ENCODE data around the gene FUCA1.
"Not testable (repeated sequence)": the region's sequence is repeated elsewhere in the genome, so short reads cannot be mapped to it uniquely, and the experiment has no call there.

Gene FUCA1

DNA sequence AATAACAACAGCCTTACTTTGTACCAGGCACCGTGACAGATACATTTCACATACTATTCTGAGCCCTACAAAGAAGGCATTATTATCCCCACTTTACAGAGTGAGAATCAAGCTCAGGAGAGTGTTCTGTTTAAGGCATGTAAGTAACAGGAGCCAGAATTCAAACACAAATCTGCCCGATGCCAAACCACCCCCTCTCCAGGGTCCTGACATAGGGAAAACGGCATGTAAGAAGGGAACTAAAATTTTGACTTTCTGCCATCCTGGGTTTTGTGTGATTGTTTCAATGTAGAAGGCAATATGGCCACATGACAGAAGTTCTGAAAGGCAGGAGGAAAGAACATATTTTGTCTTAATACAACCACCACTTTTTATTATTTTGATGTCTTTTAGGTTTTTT lies 5.5 kb downstream of the FUCA1 start:
- Histone ChIP-seq H3K36me3 (ENCODE audit: insufficient read depth, low read length) (no peaks in the 10 kb centered on the region), H3K9me3 (ENCODE audit: insufficient read depth, low read depth, low read length) (no peaks in the 10 kb centered on the region), H3K9ac (ENCODE audit: low read depth, low read length) (no peak overlapping the region), H3K4me1 (ENCODE audit: insufficient read depth, low read length) (no peaks in the 10 kb centered on the region), H3K27me3 (ENCODE audit: insufficient read depth, low read length) (peaks cover 17% of the 10 kb centered on the region), H3K27ac (ENCODE audit: low read depth, low read length) (no peak overlapping the region), H3K4me3 (ENCODE audit: low read length) (no peak overlapping the region)
- 83% methylated on average over 2 of the region's 3 CpGs for WGBS

DNA sequence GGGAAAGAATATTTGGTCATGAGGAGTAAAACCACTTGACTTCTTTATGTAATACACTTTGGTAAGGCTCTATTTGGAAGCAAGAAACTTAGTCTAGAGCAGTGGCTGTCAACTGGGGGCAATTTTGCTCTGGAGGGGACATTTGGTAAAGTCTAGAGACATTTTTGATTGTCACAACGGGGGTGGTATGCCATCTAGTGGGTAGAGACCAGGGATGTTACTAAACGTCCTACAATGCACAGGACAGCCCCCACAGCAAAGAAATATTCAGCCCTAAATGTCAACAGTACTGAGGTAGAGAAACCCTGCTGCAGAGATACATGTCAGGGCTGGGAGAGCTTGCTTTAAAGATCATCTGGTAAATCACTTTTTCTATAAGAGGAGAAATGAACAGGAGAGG lies 13.5 kb downstream of the FUCA1 start:
- H3K36me3 ChIP-seq (ENCODE audit: insufficient read depth, low read length), result no peaks in the 10 kb centered on the region
- H3K4me3 ChIP-seq (ENCODE audit: low read length), result no peak overlapping the region
- WGBS, result 41% methylated on average over 2 of the region's 2 CpGs
- no peak overlapping the region for H3K9ac ChIP-seq (ENCODE audit: low read depth, low read length)
- H3K4me1 ChIP-seq (ENCODE audit: insufficient read depth, low read length), result no peaks in the 10 kb centered on the region
- no peak overlapping the region for H3K27ac ChIP-seq (ENCODE audit: low read depth, low read length)
- H3K27me3 ChIP-seq (ENCODE audit: insufficient read depth, low read length), result no peaks in the 10 kb centered on the region
- 0 out of 2 replicates have a peak, but pooled peaks cover 2% of the 10 kb centered on the region for H3K9me3 ChIP-seq (ENCODE audit: insufficient read depth, low read depth, low read length)

DNA sequence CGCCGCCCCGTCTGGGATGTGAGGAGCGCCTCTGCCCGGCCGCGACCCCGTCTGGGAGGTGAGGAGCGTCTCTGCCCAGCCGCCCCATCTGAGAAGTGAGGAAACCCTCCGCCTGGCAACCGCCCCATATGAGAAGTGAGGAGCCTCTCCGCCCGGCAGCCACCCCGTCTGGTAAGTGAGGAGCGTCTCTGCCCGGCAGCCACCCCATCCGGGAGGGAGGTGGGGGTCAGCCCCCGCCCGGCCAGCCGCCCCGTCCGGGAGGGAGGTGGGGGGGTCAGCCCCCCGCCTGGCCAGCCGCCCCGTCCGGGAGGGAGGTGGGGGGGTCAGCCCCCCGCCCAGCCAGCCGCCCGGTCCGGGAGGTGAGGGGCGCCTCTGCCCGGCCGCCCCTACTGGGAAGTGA lies 15.0 kb downstream of the FUCA1 start:
- H3K27ac ChIP-seq (ENCODE audit: low read depth, low read length); H3K36me3 ChIP-seq (ENCODE audit: insufficient read depth, low read length); H3K4me3 ChIP-seq (ENCODE audit: low read length); H3K9ac ChIP-seq (ENCODE audit: low read depth, low read length); H3K9me3 ChIP-seq (ENCODE audit: insufficient read depth, low read depth, low read length); H3K4me1 ChIP-seq (ENCODE audit: insufficient read depth, low read length); H3K27me3 ChIP-seq (ENCODE audit: insufficient read depth, low read length): not testable (repeated sequence)
- WGBS, result 90% methylated on average over 27 of the region's 34 CpGs

DNA sequence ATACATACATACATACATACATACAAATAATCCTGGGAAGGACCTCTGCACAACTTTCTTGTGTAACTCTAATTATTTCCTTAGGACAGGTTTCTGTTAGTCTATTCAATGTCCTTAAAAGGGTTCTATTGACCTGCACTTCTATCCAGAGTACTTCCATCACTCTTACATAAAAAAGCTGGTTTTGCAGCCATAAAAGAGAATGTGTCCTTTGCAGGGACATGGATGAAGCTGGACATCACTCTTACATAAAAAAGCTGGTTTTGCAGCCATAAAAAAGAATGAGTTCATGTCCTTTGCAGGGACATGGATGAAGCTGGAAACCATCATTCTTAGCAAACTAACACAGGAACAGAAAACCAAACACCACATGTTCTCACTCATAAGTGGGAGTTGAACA lies 16.7 kb downstream of the FUCA1 start:
- H3K4me1 ChIP-seq (ENCODE audit: insufficient read depth, low read length); H3K27me3 ChIP-seq (ENCODE audit: insufficient read depth, low read length); H3K36me3 ChIP-seq (ENCODE audit: insufficient read depth, low read length); H3K27ac ChIP-seq (ENCODE audit: low read depth, low read length); H3K4me3 ChIP-seq (ENCODE audit: low read length); H3K9me3 ChIP-seq (ENCODE audit: insufficient read depth, low read depth, low read length); H3K9ac ChIP-seq (ENCODE audit: low read depth, low read length): not testable (repeated sequence)

DNA sequence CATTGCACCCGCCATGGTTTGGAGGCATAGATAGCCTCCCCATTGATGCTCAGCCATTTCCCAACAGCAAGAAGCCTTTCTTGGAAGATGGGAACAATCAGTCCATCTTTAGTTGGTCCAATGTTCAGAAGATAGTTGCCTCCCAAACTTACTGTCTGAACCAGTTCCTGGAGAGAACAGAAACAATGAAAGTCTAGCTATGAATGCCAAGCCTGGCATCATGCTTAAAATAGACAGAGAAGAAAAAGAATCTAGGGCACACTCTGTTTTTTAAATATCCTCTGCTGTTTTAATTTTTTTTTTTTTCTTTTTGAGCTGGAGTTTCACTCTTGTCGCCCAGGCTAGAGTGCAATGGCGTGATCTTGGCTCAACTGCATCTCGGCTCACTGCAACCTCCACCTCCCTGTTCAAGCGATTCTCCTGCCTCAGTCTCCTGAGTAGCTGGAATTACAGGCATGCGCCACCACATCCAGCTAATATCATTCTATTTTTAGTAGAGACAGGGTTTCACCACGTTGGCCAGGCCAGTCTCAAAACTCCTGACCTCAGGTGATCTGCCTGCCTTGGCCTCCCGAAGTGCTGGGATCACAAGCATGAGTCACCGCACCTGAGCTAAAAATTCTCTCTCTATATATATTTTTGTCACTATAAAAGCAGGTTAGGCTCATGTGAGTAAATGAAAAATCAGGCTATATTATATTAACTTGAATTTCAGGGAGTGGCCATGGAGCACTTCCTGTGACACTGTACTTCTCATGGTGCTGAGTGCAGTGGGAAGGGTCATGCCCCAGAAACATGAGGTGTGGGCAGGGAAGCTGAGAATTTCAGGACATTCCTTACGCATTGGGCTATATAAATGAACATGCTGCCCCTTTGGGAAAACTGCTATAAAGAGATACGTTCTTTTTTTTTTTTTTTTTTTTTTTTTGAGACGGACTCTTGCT lies 19.1 kb downstream of the FUCA1 start:
- 89% methylated on average over 11 of the region's 12 CpGs for WGBS
- H3K27ac ChIP-seq (ENCODE audit: low read depth, low read length), result no peak overlapping the region
- no peaks in the 10 kb centered on the region for H3K4me1 ChIP-seq (ENCODE audit: insufficient read depth, low read length)
- H3K27me3 ChIP-seq (ENCODE audit: insufficient read depth, low read length), result no peaks in the 10 kb centered on the region
- no peak overlapping the region for H3K9ac ChIP-seq (ENCODE audit: low read depth, low read length)
- H3K4me3 ChIP-seq (ENCODE audit: low read length), result no peak overlapping the region
- H3K9me3 ChIP-seq (ENCODE audit: insufficient read depth, low read depth, low read length), result 0 out of 2 replicates have a peak, but pooled peaks cover 5% of the 10 kb centered on the region
- H3K36me3 ChIP-seq (ENCODE audit: insufficient read depth, low read length), result no peaks in the 10 kb centered on the region

DNA sequence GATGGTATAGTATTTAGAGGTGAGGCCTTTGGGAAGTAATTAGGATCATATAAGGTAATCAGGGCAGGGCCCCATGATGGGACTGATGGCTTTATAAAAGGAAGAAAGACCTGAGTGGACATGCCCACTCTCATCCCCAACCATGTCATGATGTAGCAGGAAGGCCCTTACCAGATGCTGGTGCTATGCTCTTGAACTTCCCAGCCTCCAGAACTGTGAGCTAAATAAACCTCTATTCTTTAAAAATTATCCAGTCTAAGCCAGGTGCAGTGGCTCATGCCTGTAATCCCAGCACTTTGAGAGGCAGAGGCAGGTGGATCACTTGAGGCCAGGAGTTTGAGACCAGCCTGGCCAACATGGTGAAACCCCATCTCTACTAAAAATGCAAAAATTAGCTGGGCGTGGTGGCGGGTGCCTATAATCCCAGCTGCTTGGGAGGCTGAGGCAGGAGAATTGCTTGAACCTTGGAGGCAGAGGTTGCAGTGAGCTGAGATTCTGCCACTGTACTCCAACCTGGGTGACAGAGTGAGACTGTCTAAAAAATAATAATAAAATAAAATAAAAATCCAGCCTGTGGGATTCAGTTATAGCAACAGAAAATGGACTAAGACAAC lies 20.5 kb downstream of the FUCA1 start:
- not testable (repeated sequence) for H3K36me3 ChIP-seq (ENCODE audit: insufficient read depth, low read length); H3K4me1 ChIP-seq (ENCODE audit: insufficient read depth, low read length); H3K9ac ChIP-seq (ENCODE audit: low read depth, low read length); H3K4me3 ChIP-seq (ENCODE audit: low read length); H3K9me3 ChIP-seq (ENCODE audit: insufficient read depth, low read depth, low read length); H3K27ac ChIP-seq (ENCODE audit: low read depth, low read length); H3K27me3 ChIP-seq (ENCODE audit: insufficient read depth, low read length)
- WGBS, result 94% methylated on average over 2 of the region's 2 CpGs

DNA sequence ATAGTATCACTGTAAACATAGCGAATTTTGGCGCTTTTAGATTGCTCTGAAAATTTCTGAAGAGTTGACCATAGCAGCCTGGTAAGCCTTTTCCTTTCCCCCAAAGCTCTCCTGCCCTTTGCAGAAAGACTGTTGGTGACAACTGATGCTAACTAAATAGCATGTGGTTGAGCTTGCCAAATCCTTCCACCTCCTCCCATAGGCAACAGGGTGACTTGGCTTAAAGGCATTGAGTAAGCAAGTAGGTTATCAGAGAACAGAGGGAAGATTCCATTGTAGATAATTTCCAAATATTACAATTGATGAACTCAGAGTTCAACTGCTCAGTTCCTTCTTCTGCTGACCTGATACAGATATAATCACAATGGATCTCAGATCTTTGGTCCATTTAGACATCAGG lies 22.9 kb downstream of the FUCA1 start:
- Histone ChIP-seq H3K4me1 (ENCODE audit: insufficient read depth, low read length) (no peaks in the 10 kb centered on the region), H3K4me3 (ENCODE audit: low read length) (no peak overlapping the region), H3K9me3 (ENCODE audit: insufficient read depth, low read depth, low read length) (0 out of 2 replicates have a peak, but pooled peaks cover 4% of the 10 kb centered on the region), H3K36me3 (ENCODE audit: insufficient read depth, low read length) (no peaks in the 10 kb centered on the region), H3K27me3 (ENCODE audit: insufficient read depth, low read length) (peaks cover 3% of the 10 kb centered on the region; the same call in 1 of the 2 replicates), H3K27ac (ENCODE audit: low read depth, low read length) (no peak overlapping the region), H3K9ac (ENCODE audit: low read depth, low read length) (no peak overlapping the region)
- 100% methylated on average over 2 of the region's 2 CpGs for WGBS

DNA sequence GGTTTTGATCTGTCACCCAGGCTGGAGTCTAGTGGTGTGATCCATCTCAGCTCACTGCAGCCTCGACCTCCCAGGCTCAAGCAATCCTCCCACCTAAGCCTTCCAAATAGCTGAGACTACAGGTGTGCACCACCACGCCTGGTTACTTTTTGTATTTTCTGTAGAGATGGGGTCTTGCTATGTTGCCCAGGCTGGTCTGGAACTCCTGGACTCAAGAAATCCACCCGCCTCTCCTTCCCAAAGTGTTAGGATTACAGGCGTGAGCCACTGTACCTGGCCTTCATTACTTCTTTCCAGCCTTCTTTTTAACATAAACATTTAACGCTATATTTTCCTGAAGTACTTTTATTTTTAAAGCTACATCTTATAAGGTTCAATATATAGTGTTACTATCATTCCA lies 24.4 kb downstream of the FUCA1 start:
- H3K27ac ChIP-seq (ENCODE audit: low read depth, low read length), result no peak overlapping the region
- H3K9me3 ChIP-seq (ENCODE audit: insufficient read depth, low read depth, low read length), result 0 out of 2 replicates have a peak, but pooled peaks cover 4% of the 10 kb centered on the region
- H3K9ac ChIP-seq (ENCODE audit: low read depth, low read length), result no peak overlapping the region
- 83% methylated on average over 5 of the region's 5 CpGs for WGBS
- H3K4me1 ChIP-seq (ENCODE audit: insufficient read depth, low read length), result no peaks in the 10 kb centered on the region
- no peak overlapping the region for H3K4me3 ChIP-seq (ENCODE audit: low read length)
- H3K27me3 ChIP-seq (ENCODE audit: insufficient read depth, low read length), result peaks cover 6% of the 10 kb centered on the region; the same call in 1 of the 2 replicates
- H3K36me3 ChIP-seq (ENCODE audit: insufficient read depth, low read length), result no peaks in the 10 kb centered on the region

DNA sequence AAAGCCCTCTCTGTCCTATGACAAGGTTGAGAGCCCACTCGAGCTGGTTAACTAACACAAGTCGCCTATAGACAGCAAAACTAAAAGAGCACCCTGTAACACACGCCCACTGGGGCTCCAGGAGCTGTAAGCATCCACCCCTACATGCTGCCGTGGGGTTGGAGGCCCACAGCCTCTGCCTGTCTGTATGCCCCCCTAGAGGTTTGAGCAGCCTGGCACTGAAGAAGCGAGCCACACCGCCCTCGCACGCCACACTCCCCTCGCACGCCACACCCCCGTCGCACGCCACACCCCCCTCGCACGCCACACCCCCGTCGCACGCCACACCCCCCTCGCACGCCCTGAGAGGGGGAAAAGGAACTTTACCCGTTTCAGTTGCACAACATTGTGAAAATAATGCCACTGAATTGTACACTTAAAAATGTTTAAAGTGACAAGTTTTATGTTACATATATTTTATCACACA lies 29.7 kb downstream of the FUCA1 start:
- Histone ChIP-seq H3K9ac (ENCODE audit: low read depth, low read length) (no peak overlapping the region), H3K36me3 (ENCODE audit: insufficient read depth, low read length) (no peaks in the 10 kb centered on the region), H3K27ac (ENCODE audit: low read depth, low read length) (no peak overlapping the region), H3K27me3 (ENCODE audit: insufficient read depth, low read length) (peaks cover 25% of the 10 kb centered on the region), H3K4me3 (ENCODE audit: low read length) (peak overlapping the region; percentile 56), H3K4me1 (ENCODE audit: insufficient read depth, low read length) (no peaks in the 10 kb centered on the region), H3K9me3 (ENCODE audit: insufficient read depth, low read depth, low read length) (no peaks in the 10 kb centered on the region)
- 3% methylated on average over 10 of the region's 21 CpGs for WGBS

DNA sequence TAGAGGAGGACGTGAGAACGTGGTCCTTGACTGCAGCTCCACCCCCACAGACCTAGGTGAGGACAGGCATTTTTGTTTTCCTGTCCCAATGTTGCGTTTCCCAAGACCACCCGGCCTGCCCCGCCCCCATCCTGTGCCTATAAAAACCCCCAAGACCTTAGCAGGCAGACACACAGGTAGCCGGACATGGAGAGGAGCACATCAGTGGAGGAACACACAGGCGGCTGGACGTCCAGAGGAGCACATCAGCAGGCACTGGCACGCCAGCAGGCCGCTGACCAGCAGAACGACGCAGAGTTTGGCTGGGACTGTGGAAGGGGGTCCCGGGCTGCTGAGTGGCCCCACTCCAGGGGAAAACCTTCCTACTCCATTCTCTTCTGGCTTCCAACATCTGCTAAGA lies 30.2 kb downstream of the FUCA1 start:
- no peaks in the 10 kb centered on the region for H3K36me3 ChIP-seq (ENCODE audit: insufficient read depth, low read length)
- peaks cover 25% of the 10 kb centered on the region for H3K27me3 ChIP-seq (ENCODE audit: insufficient read depth, low read length)
- no peaks in the 10 kb centered on the region for H3K9me3 ChIP-seq (ENCODE audit: insufficient read depth, low read depth, low read length)
- WGBS, result 18% methylated on average over 13 of the region's 13 CpGs
- H3K4me3 ChIP-seq (ENCODE audit: low read length), result peak overlapping the region; percentile 56
- H3K4me1 ChIP-seq (ENCODE audit: insufficient read depth, low read length), result no peaks in the 10 kb centered on the region
- no peak overlapping the region for H3K9ac ChIP-seq (ENCODE audit: low read depth, low read length)
- no peak overlapping the region for H3K27ac ChIP-seq (ENCODE audit: low read depth, low read length)

DNA sequence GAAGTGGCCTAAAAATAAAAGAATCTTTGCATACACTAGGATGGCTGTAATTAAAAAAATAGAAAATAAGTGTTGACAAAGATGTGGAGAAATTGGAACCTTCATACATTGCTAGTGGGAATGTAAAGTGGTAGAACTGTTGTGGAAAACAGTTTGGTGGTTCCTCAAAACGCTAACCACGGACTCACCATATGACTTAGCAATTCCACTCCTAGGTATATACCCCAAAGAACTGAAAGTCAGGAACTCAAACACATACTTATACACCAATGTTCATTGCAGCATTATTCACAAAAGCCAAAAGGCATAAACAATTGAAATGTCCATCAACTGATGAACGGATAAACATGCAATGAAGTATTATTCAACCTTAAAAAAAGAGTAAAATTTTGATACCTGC lies 32.1 kb downstream of the FUCA1 start:
- no peak overlapping the region for H3K4me3 ChIP-seq (ENCODE audit: low read length)
- WGBS, result 88% methylated on average over 3 of the region's 3 CpGs
- H3K36me3 ChIP-seq (ENCODE audit: insufficient read depth, low read length), result no peaks in the 10 kb centered on the region
- H3K9ac ChIP-seq (ENCODE audit: low read depth, low read length), result no peak overlapping the region
- H3K27me3 ChIP-seq (ENCODE audit: insufficient read depth, low read length), result peaks cover 21% of the 10 kb centered on the region
- H3K9me3 ChIP-seq (ENCODE audit: insufficient read depth, low read depth, low read length), result no peaks in the 10 kb centered on the region
- H3K27ac ChIP-seq (ENCODE audit: low read depth, low read length), result no peak overlapping the region
- no peaks in the 10 kb centered on the region for H3K4me1 ChIP-seq (ENCODE audit: insufficient read depth, low read length)
